Pancreas (tissue), 10 donors: ENCODE data around the gene POU2F2. TPM values are rescaled to one million over a fixed set of nuclear protein-coding genes. Genes with fewer than 3 reads are reported as not detected.

Experiments
- ATAC-seq, 4 donors: fragments of 200-7000 bp; cut with Tn5 transposase; one replicate each; pipeline versions ENCODE4 v1.8.0 to v1.9.1; 2020; ENCODE audit warnings: mild to moderate bottlenecking in 4 of 4, moderate library complexity in 4 of 4
- DNase-seq, 6 donors: peaks; one replicate each; pipeline ENCODE4 v3.0.0-alpha.2; 2020
- FAIRE-seq: peaks from 2 replicates; lab custom pipeline; 2012; peaks lifted over from hg19 to GRCh38; lab: Jason Lieb, UNC
- H3K27ac ChIP-seq, 4 donors: fragments of 200-600 bp; sonication (generic); 1 replicate in 3 of 4; 2 replicates in 1 of 4; pipeline versions ENCODE4 v1.5.0 to v1.8.0; 2020
- H3K27me3 ChIP-seq, 4 donors: fragments of 200-600 bp; one replicate each; pipeline ENCODE4 v1.8.0; 2021
- H3K36me3 ChIP-seq, 3 donors: fragments of 200-600 bp; sonication (generic) in 1 of 3; one replicate each; pipeline versions ENCODE4 v1.5.0 to v1.8.0; 2020 to 2021
- H3K4me1 ChIP-seq, 3 donors: fragments of 200-600 bp; one replicate each; pipeline ENCODE4 v1.8.0; 2021
- H3K4me3 ChIP-seq, 4 donors: fragments of 200-600 bp; sonication (generic) in 2 of 4; one replicate each; pipeline versions ENCODE4 v1.5.0 to v1.8.0; 2020 to 2021
- H3K9me3 ChIP-seq, 4 donors: fragments of 200-600 bp; one replicate each; pipeline ENCODE4 v1.8.0; 2021
- WGBS, 2 donors: extraction: QIAGEN DNeasy Blood & Tissue Kit; methylation state at CpG; one replicate each; pipeline ENCODE4 v1.1.7; 2013; 5-methylcytosine and 5-hydroxymethylcytosine counted together
- intact Hi-C, 3 donors: fragments of 100-400 bp; cut with DNase I; formaldehyde crosslinking; loops; one replicate each; pipeline versions ENCODE4 v1.11.1 to v1.14.2; 2022
- polyA plus RNA-seq, 2 donors: library from polyadenylated mRNA; stranded (reverse); fragments of 200-250 nt; gene quantifications; one replicate each; pipeline ENCODE4 v1.2.3, GENCODE V29; 2013
- total RNA-seq, 6 donors: library from RNA; stranded (reverse); fragmentation: NEBNext Ultra II Directional in 4 of 6; extraction: Animal tissue kit (Norgen Biotek cat#: 25700) in 4 of 6; gene quantifications; one replicate each; pipeline versions ENCODE4 v1.2.1 to v1.2.4, GENCODE V29; 2021 to 2023
- TF ChIP-seq, protein P1 (sequence below), 4 donors: fragments of 200-600 bp; sonication (generic) in 3 of 4; IDR thresholded peaks; one replicate each; pipeline versions ENCODE4 v1.5.0 to v1.8.0; 2021; ENCODE audit warnings: antibody characterized with exemption in 4 of 4
- donor health status: healthy with polysubstance abuse.
- donor health status: DM: no; HTN: no; CAD: no; lungs with moderate emphysema.
- donor health status: DM: no; HTN: no; CAD: no.
- donor health status: control.
- donor health status: control.
- donor health status: Bipolar disorder and iron deficiency.
- donor health status: DM: yes; HTN: yes; CAD: no.
- donor health status: DM: no; HTN: no; CAD: no.
- donor health status: DM: no; HTN: no; CAD: no.
- donor health status: DM: yes; HTN: yes; CAD: no.

POU2F2 gene
- total and polyA plus RNA-seq, 8 donors, result 0.56 to 5.6 (median 1.3) TPM

DNA sequence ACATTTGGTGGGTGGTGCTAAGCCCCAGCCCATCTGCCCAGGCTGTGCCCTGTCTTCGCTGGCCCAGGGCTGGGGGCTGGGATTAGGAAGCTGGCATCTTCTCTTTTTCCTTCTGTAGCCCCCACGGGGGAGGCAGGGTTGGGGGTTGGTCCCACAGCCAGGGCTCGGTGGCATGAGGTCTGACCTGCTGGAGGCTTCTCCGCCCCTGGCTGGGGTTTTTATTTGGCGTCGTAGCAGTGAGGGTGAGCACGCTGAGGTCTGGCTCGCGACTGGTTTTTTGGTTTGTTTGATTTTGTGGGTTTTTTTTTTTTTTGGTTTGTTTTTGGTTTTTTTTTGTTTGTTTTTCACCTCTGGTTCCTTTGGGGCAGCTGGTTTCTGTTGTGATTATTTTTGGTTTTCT is 41.6 kb downstream of the POU2F2 start:
- Histone ChIP-seq H3K36me3 (no peaks in the 10 kb centered on the region), H3K27me3 (no peaks in the 10 kb centered on the region), H3K27ac (no peak overlapping the region), H3K9me3 (no peaks in the 10 kb centered on the region), H3K4me3 (no peak overlapping the region), H3K4me1 (no peaks in the 10 kb centered on the region)
- intact Hi-C loops, result no loop called here
- 58 to 70% methylated on average over 9 of the region's 9 CpGs for WGBS, 2 donors
- no peak for FAIRE-seq
- no peak for DNase-seq
- TF ChIP-seq, protein P1, sequence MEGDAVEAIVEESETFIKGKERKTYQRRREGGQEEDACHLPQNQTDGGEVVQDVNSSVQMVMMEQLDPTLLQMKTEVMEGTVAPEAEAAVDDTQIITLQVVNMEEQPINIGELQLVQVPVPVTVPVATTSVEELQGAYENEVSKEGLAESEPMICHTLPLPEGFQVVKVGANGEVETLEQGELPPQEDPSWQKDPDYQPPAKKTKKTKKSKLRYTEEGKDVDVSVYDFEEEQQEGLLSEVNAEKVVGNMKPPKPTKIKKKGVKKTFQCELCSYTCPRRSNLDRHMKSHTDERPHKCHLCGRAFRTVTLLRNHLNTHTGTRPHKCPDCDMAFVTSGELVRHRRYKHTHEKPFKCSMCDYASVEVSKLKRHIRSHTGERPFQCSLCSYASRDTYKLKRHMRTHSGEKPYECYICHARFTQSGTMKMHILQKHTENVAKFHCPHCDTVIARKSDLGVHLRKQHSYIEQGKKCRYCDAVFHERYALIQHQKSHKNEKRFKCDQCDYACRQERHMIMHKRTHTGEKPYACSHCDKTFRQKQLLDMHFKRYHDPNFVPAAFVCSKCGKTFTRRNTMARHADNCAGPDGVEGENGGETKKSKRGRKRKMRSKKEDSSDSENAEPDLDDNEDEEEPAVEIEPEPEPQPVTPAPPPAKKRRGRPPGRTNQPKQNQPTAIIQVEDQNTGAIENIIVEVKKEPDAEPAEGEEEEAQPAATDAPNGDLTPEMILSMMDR (IDR thresholded peaks at IDR 0.05), result no peak
- no peak for ATAC-seq

DNA sequence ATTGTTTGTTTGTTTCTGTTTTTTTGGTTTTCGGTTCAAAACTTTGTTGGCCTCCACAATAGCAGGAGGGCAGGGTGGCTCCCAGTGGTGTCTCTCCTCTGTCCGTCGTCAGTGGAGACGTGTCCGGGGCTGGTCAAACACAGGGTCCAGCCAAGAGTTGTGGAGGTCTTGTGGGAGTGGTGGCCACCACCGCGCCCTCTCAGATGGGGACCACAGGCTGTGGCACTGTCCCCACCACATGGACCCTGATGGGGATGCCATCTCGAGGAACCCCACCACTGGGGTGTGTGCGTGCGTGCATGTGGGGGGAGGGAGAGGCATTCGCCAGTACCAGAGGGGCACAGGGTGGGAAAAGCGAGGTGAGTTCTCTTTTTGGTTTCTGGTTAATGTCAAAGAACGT is 42.5 kb downstream of the POU2F2 start:
- intact Hi-C loops, result no loop called here
- Histone ChIP-seq H3K27me3 (no peaks in the 10 kb centered on the region), H3K36me3 (no peaks in the 10 kb centered on the region), H3K9me3 (no peaks in the 10 kb centered on the region), H3K4me1 (no peaks in the 10 kb centered on the region), H3K27ac (no peak overlapping the region), H3K4me3 (no peak overlapping the region)
- no peak for DNase-seq
- no peak for ATAC-seq
- FAIRE-seq, result no peak
- TF ChIP-seq, protein P1 (IDR thresholded peaks at IDR 0.05), result no peak
- WGBS, 2 donors, result 81 to 87% methylated on average over 13 of the region's 13 CpGs

GRCh38 chr19:42089191-42089750 is 43.0 kb downstream of the POU2F2 start:
- DNase-seq (no peak), FAIRE-seq (no peak), ATAC-seq (no peak)
- intact Hi-C loops, result no loop called here
- Histone ChIP-seq H3K9me3 (no peaks in the 10 kb centered on the region), H3K4me1 (no peaks in the 10 kb centered on the region), H3K36me3 (no peaks in the 10 kb centered on the region), H3K4me3 (no peak overlapping the region), H3K27ac (no peak overlapping the region), H3K27me3 (no peaks in the 10 kb centered on the region)
- TF ChIP-seq, protein P1 (IDR thresholded peaks at IDR 0.05), result no peak
- WGBS, 2 donors, result 77 to 79% methylated on average over 13 of the region's 13 CpGs

- no peak overlapping the region for H3K27ac ChIP-seq
- WGBS, 2 donors, result 63 to 69% methylated on average over 18 of the region's 18 CpGs
- intact Hi-C loops, result no loop called here
- H3K4me1 ChIP-seq, result no peaks in the 10 kb centered on the region
- H3K36me3 ChIP-seq, result no peaks in the 10 kb centered on the region
- ATAC-seq (no peak), DNase-seq (no peak), FAIRE-seq (no peak)
- TF ChIP-seq, protein P1 (IDR thresholded peaks at IDR 0.05), result no peak
- H3K27me3 ChIP-seq, result no peaks in the 10 kb centered on the region
- H3K9me3 ChIP-seq, result no peaks in the 10 kb centered on the region
- H3K4me3 ChIP-seq, result no peak overlapping the region
Observed at GRCh38 chr19:42088471-42089190, 43.6 kb downstream of the POU2F2 start.
